BE2C (cell line): Measurements from ENCODE around the gene ANKRD11.

Experiments
- DNase-seq: peaks from one replicate; pipeline ENCODE4 v3.0.0-alpha.2; 2020
- H3K27me3 ChIP-seq: fragments of 250-450 bp; sonication (Bioruptor Pico); 2 replicates; pipeline ENCODE4 v1.5.1; 2020; ENCODE audit warnings: mild to moderate bottlenecking
- H3K36me3 ChIP-seq: fragments of 250-450 bp; sonication (Bioruptor Pico); 2 replicates; pipeline ENCODE4 v1.5.1; 2020; ENCODE audit warnings: mild to moderate bottlenecking
- H3K4me1 ChIP-seq: fragments of 250-450 bp; sonication (Bioruptor Pico); 2 replicates; pipeline ENCODE4 v1.5.1; 2020
- H3K4me3 ChIP-seq: 2 replicates; pipeline ENCODE4 v1.5.1; 2011; ENCODE audit warnings: low read depth, low read length
- H3K9me3 ChIP-seq: fragments of 250-450 bp; sonication (Bioruptor Pico); 2 replicates; pipeline ENCODE4 v1.5.1; 2020
- CTCF ChIP-seq: IDR thresholded peaks from 2 replicates; pipeline ENCODE4 v1.5.1; 2012; ENCODE audit warnings: mild to moderate bottlenecking, low read depth, low read length

Gene ANKRD11

GRCh38 chr16:89370601-89371000 lies 119.8 kb downstream of the ANKRD11 start:
- no peak for DNase-seq
- Histone ChIP-seq H3K4me3 (no peak overlapping the region), H3K36me3 (peaks cover 19% of the 10 kb centered on the region), H3K27me3 (no peaks in the 10 kb centered on the region), H3K9me3 (no peaks in the 10 kb centered on the region), H3K4me1 (no peaks in the 10 kb centered on the region; the same call in 1 of the 2 replicates)
- TF ChIP-seq CTCF = no peak

- peaks cover 2% of the 10 kb centered on the region for H3K4me1 ChIP-seq
- H3K27me3 ChIP-seq = no peaks in the 10 kb centered on the region
- DNase-seq = no peak
- no peak overlapping the region for H3K4me3 ChIP-seq
- no peak for TF ChIP-seq CTCF
- H3K9me3 ChIP-seq = no peaks in the 10 kb centered on the region
- H3K36me3 ChIP-seq = peaks cover 19% of the 10 kb centered on the region
Observed at GRCh38 chr16:89370081-89370511, 120.3 kb downstream of the ANKRD11 start.

GRCh38 chr16:89369266-89369895 lies 121.0 kb downstream of the ANKRD11 start:
- H3K4me1 ChIP-seq = peaks cover 8% of the 10 kb centered on the region
- H3K36me3 ChIP-seq = peaks cover 19% of the 10 kb centered on the region
- no peak for TF ChIP-seq CTCF
- no peaks in the 10 kb centered on the region for H3K27me3 ChIP-seq
- no peak for DNase-seq
- no peak overlapping the region for H3K4me3 ChIP-seq
- H3K9me3 ChIP-seq = no peaks in the 10 kb centered on the region

GRCh38 chr16:89368604-89369249 lies 121.6 kb downstream of the ANKRD11 start:
- Histone ChIP-seq H3K4me1 (peaks cover 13% of the 10 kb centered on the region), H3K9me3 (no peaks in the 10 kb centered on the region), H3K36me3 (peaks cover 19% of the 10 kb centered on the region), H3K4me3 (no peak overlapping the region), H3K27me3 (no peaks in the 10 kb centered on the region)
- TF ChIP-seq CTCF = no peak
- no peak for DNase-seq

- H3K4me3 ChIP-seq = no peak overlapping the region
- H3K36me3 ChIP-seq = peaks cover 12% of the 10 kb centered on the region
- DNase-seq = no peak
- H3K9me3 ChIP-seq = no peaks in the 10 kb centered on the region
- peaks cover 13% of the 10 kb centered on the region for H3K4me1 ChIP-seq
- no peak for TF ChIP-seq CTCF
- H3K27me3 ChIP-seq = no peaks in the 10 kb centered on the region
Observed at GRCh38 chr16:89367538-89367915, 122.8 kb downstream of the ANKRD11 start.
